HepG2 (cell line): ENCODE measurements around the gene UBE2C. TPM values are rescaled to one million over a fixed set of nuclear protein-coding genes. Genes with fewer than 3 reads are reported as not detected.

Experiments used
- ASH2L ChIP-seq: fragments of 300-600, 200-600 bp; sonication (generic); IDR thresholded peaks from 2 replicates; pipeline ENCODE4 v1.7.0; 2017; ENCODE audit warnings: low read depth, mild to moderate bottlenecking, moderate library complexity, mixed read lengths, low read length; ENCODE audit not compliant: insufficient read length
- CCAR2 ChIP-seq: fragments of 200-400 bp; formaldehyde crosslinking; optimal IDR thresholded peaks from 2 replicates; pipeline ENCODE3; 2018; ENCODE audit warnings: low read depth, mild to moderate bottlenecking, low read length, moderate library complexity
- EP300 ChIP-seq, 3 experiments: sonication (generic) in 1 of 3; formaldehyde crosslinking in 1 of 3; IDR thresholded peaks; 2 replicates each; pipeline versions ENCODE4 v1.5.1 to v1.6.1; 2011 to 2020; ENCODE audit warnings: low read depth in 2 of 3, low read length in 2 of 3, borderline replicate concordance in 1 of 3, improper control_type of control experiment in 1 of 3, mild to moderate bottlenecking in 1 of 3, missing genetic modification reagents in 1 of 3, moderate library complexity in 1 of 3
- FOXC1 ChIP-seq: sonication (generic); formaldehyde crosslinking; IDR thresholded peaks from 2 replicates; pipeline ENCODE4 v1.8.0; 2022; ENCODE audit warnings: mild to moderate bottlenecking, missing genetic modification reagents, borderline replicate concordance
- FOXO1 ChIP-seq: sonication (generic); formaldehyde crosslinking; IDR thresholded peaks from 2 replicates; pipeline ENCODE4 v1.4.0; 2020; ENCODE audit warnings: missing genetic modification reagents
- HMG20B ChIP-seq: conservative IDR thresholded peaks from 2 replicates; pipeline ENCODE4 v1.6.1; 2016; ENCODE audit warnings: missing genetic modification reagents, missing compliant biosample characterization
- HMGA1 ChIP-seq: sonication (generic); formaldehyde crosslinking; conservative IDR thresholded peaks from 2 replicates; pipeline ENCODE4 v1.4.0; 2020; ENCODE audit warnings: missing genetic modification reagents
- HOXD1 ChIP-seq: sonication (generic); formaldehyde crosslinking; IDR thresholded peaks from 2 replicates; pipeline ENCODE4 v1.5.0; 2020; ENCODE audit warnings: missing genetic modification reagents
- IRF2 ChIP-seq: IDR thresholded peaks from 2 replicates; pipeline ENCODE4 v1.6.1; 2018; ENCODE audit warnings: missing genetic modification reagents, missing compliant biosample characterization
- JARID2 ChIP-seq: sonication (generic); formaldehyde crosslinking; IDR thresholded peaks from 2 replicates; pipeline ENCODE4 v1.8.1; 2023; ENCODE audit warnings: missing genetic modification reagents, inconsistent platforms; ENCODE audit not compliant: insufficient replicate concordance
- KDM5A ChIP-seq: fragments of 200-600 bp; sonication (generic); IDR thresholded peaks from 2 replicates; pipeline ENCODE4 v1.7.0; 2018; ENCODE audit warnings: antibody characterized with exemption, mild to moderate bottlenecking, low read length, borderline replicate concordance
- MXD4 ChIP-seq: IDR thresholded peaks from 2 replicates; pipeline ENCODE4 v1.6.1; 2016; ENCODE audit warnings: mild to moderate bottlenecking, missing biosample characterization, missing genetic modification reagents
- MXI1 ChIP-seq: IDR thresholded peaks from 3 replicates; pipeline ENCODE4 v1.6.1; 2012; ENCODE audit warnings: low read depth, low read length, inconsistent platforms, borderline replicate concordance
- RFXANK ChIP-seq: IDR thresholded peaks from 2 replicates; pipeline ENCODE4 v1.6.1; 2016
- SMARCC2 ChIP-seq: fragments of 450-650 bp; IDR thresholded peaks from 2 replicates; pipeline ENCODE4 v1.6.1; 2017; ENCODE audit warnings: antibody characterized with exemption, mild to moderate bottlenecking
- SP2 ChIP-seq: sonication (generic); formaldehyde crosslinking; IDR thresholded peaks from 2 replicates; pipeline ENCODE4 v1.5.1; 2020; ENCODE audit warnings: mild to moderate bottlenecking, missing genetic modification reagents
- SRSF1 ChIP-seq: fragments of 200-400 bp; formaldehyde crosslinking; optimal IDR thresholded peaks from 2 replicates; pipeline ENCODE3; 2017; ENCODE audit warnings: mild to moderate bottlenecking, low read depth, low read length, moderate library complexity
- TERF1 ChIP-seq: sonication (generic); formaldehyde crosslinking; IDR thresholded peaks from 2 replicates; pipeline ENCODE4 v1.8.0; 2022; ENCODE audit warnings: mild to moderate bottlenecking, missing genetic modification reagents, moderate library complexity
- ZBTB2 ChIP-seq: sonication (generic); formaldehyde crosslinking; IDR thresholded peaks from 2 replicates; pipeline ENCODE4 v1.8.0; 2022; ENCODE audit warnings: low read depth, missing genetic modification reagents
- ZFP1 ChIP-seq: IDR thresholded peaks from 2 replicates; pipeline ENCODE4 v1.6.1; 2016
- ZNF3 ChIP-seq: IDR thresholded peaks from 2 replicates; pipeline ENCODE4 v1.7.0; 2017; ENCODE audit warnings: inconsistent platforms
- ZNF33A ChIP-seq: sonication (generic); formaldehyde crosslinking; IDR thresholded peaks from 2 replicates; pipeline ENCODE4 v1.5.1; 2020; ENCODE audit warnings: missing genetic modification reagents, mild to moderate bottlenecking, moderate library complexity, borderline replicate concordance
- ZNF570 ChIP-seq: sonication (generic); formaldehyde crosslinking; IDR thresholded peaks from 2 replicates; pipeline ENCODE4 v1.4.0; 2020; ENCODE audit warnings: mild to moderate bottlenecking, missing genetic modification reagents, borderline replicate concordance
- ZNF629 ChIP-seq: sonication (generic); formaldehyde crosslinking; conservative IDR thresholded peaks from 2 replicates; pipeline ENCODE4 v1.5.0; 2020; ENCODE audit warnings: missing genetic modification reagents
- ZNF749 ChIP-seq: sonication (generic); formaldehyde crosslinking; IDR thresholded peaks from 2 replicates; pipeline ENCODE4 v1.8.0; 2022; ENCODE audit warnings: mild to moderate bottlenecking, missing genetic modification reagents, moderate library complexity, borderline replicate concordance
- ZNF780A ChIP-seq: sonication (generic); formaldehyde crosslinking; IDR thresholded peaks from 2 replicates; pipeline ENCODE4 v1.8.0; 2022; ENCODE audit warnings: mild to moderate bottlenecking, missing genetic modification reagents, moderate library complexity
- polyA plus RNA-seq, 8 experiments: library from polyadenylated mRNA; depleted of rRNA in 3 of 8; stranded (reverse) in 7 of 8; unstranded in 1 of 8; fragments of >200 nt; fragmentation: Illumina TruSeq in 4 of 8; extraction: Trizol in 4 of 8; gene quantifications; 2 replicates each; pipeline versions ENCODE4 v1.2.1 to v1.2.3, GENCODE V29; 2011 to 2016; ENCODE audit warnings: low read depth in 4 of 8, missing spikeins in 1 of 8, mixed read lengths in 1 of 8; ENCODE audit not compliant: insufficient read depth in 1 of 8
- total RNA-seq, 5 experiments: library from RNA; depleted of rRNA; stranded (reverse); fragments of >200 nt; fragmentation: Illumina TruSeq; extraction: Trizol; gene quantifications; 2 replicates each; pipeline ENCODE4 v1.2.3, GENCODE V29; 2016; ENCODE audit warnings: low read depth in 1 of 5

The UBE2C gene
- total and polyA plus RNA-seq, 2 of the 13 experiments (the other 11 are each of a cell fraction or from before 2014, with no cell fraction given): 100 to 123 TPM

- TF ChIP-seq ZNF780A (CRISPR knock-in tag): no peak
- TF ChIP-seq ZNF629: no peak
- peak; percentile 97 for TF ChIP-seq MXD4 (CRISPR knock-in tag)
- no peak for TF ChIP-seq JARID2 (CRISPR knock-in tag)
- TF ChIP-seq ZBTB2 (CRISPR knock-in tag): no peak
- peak; percentile 72 for TF ChIP-seq HOXD1 (CRISPR knock-in tag)
- TF ChIP-seq MXI1: peak; percentile 82; the same call in 2 of the 3 replicates
- no peak for TF ChIP-seq CCAR2
- peak; percentile 49; the same call in 1 of the 2 replicates for TF ChIP-seq HMG20B (CRISPR knock-in tag)
- TF ChIP-seq ZNF33A (CRISPR knock-in tag): no peak
- TF ChIP-seq KDM5A: peak; percentile 90
- TF ChIP-seq ZNF3 (CRISPR knock-in tag): peak; percentile 24; the same call in 1 of the 2 replicates
- TF ChIP-seq ZNF749 (CRISPR knock-in tag): 0 out of 2 replicates have a peak, but pooled peaks have one; percentile 55
- peak; percentile 17 for TF ChIP-seq SRSF1
- TF ChIP-seq EP300 (IDR thresholded peaks at IDR 0.05; ENCODE audit: low read depth in 2 of 2, low read length in 2 of 2): peak in 1 of 2 experiments; percentile 41; a peak in 1 of 4 replicates
- 0 out of 2 replicates have a peak, but pooled peaks have one; percentile 44 for TF ChIP-seq EP300 (CRISPR knock-in tag; IDR thresholded peaks at IDR 0.05; ENCODE audit: borderline replicate concordance)
- no peak for TF ChIP-seq ZNF570 (CRISPR knock-in tag)
- peak; percentile 89; the same call in 1 of the 2 replicates for TF ChIP-seq ZFP1 (CRISPR knock-in tag)
- peak; percentile 48; the same call in 1 of the 2 replicates for TF ChIP-seq RFXANK
- TF ChIP-seq HMGA1 (CRISPR knock-in tag): no peak
- TF ChIP-seq SMARCC2: no peak
- TF ChIP-seq IRF2 (CRISPR knock-in tag): peak; percentile 37
- peak; percentile 64; the same call in 1 of the 2 replicates for TF ChIP-seq FOXC1 (CRISPR knock-in tag)
- peak; percentile 47 for TF ChIP-seq FOXO1
- TF ChIP-seq SP2 (CRISPR knock-in tag): peak; percentile 100
- TF ChIP-seq ASH2L: peak; percentile 85
- no peak for TF ChIP-seq TERF1 (CRISPR knock-in tag)
Measured at GRCh38 chr20:45857114-45857881, 44.9 kb downstream of the UBE2C start, which contains the start of the genes ACOT8 and ZSWIM3 (continued).
